ENCODE data around the gene UNC5B.

GRCh38 chr10:71330789-71331404 lies 118.5 kb downstream of the UNC5B start:
- TF ChIP-seq, protein P1, sequence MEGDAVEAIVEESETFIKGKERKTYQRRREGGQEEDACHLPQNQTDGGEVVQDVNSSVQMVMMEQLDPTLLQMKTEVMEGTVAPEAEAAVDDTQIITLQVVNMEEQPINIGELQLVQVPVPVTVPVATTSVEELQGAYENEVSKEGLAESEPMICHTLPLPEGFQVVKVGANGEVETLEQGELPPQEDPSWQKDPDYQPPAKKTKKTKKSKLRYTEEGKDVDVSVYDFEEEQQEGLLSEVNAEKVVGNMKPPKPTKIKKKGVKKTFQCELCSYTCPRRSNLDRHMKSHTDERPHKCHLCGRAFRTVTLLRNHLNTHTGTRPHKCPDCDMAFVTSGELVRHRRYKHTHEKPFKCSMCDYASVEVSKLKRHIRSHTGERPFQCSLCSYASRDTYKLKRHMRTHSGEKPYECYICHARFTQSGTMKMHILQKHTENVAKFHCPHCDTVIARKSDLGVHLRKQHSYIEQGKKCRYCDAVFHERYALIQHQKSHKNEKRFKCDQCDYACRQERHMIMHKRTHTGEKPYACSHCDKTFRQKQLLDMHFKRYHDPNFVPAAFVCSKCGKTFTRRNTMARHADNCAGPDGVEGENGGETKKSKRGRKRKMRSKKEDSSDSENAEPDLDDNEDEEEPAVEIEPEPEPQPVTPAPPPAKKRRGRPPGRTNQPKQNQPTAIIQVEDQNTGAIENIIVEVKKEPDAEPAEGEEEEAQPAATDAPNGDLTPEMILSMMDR (IDR thresholded peaks at IDR 0.05; ENCODE audit: borderline replicate concordance, extremely low read depth, low read length, poor library complexity, severe bottlenecking), result no peak
- TF ChIP-seq EZH2 (IDR thresholded peaks at IDR 0.05; ENCODE audit: borderline replicate concordance, low read depth, low read length, severe bottlenecking), result no peak
